IMR-90 (cell line): ENCODE measurements around the gene SNRNP70. TPM values are rescaled to one million over a fixed set of nuclear protein-coding genes. Genes with fewer than 3 reads are reported as not detected.
"Not testable (repeated sequence)": the region's sequence is repeated elsewhere in the genome, so short reads cannot be mapped to it uniquely, and the experiment has no call there.

ENCODE experiments used
- ATAC-seq: fragments of 200-7000 bp; cut with Tn5 transposase; 2 replicates; pipeline ENCODE4 v1.9.1; 2020; ENCODE audit warnings: low read depth, mild to moderate bottlenecking, moderate library complexity
- BruUV-seq: library from RNA; stranded (reverse); fragments of 400-500 nt; replicated peaks from 2 replicates; lab custom pipeline; 2021; lab: Mats Ljungman, UMichigan
- CTCF ChIA-PET: fragments of 300-600 bp; formaldehyde crosslinking; extraction: SDS; loops from one replicate; lab custom pipeline; 2021; ENCODE audit warnings: antibody characterized with exemption; lab: Yijun Ruan, JAX
- POLR2A ChIA-PET: fragments of 300-600 bp; sonication (Branson Sonifier 250); formaldehyde crosslinking; loops from one replicate; lab custom pipeline; 2022; ENCODE audit warnings: antibody characterized with exemption; ENCODE audit not compliant: unreplicated experiment; lab: Charles Lee
- DNase-seq: peaks from one replicate; pipeline ENCODE4 v3.0.0; 2013
- H2AFZ ChIP-seq: replicated peaks from 2 replicates; pipeline ENCODE3; 2013; ENCODE audit warnings: low read length, mild to moderate bottlenecking; ENCODE audit not compliant: poor library complexity
- H2AK5ac ChIP-seq: 2 replicates; pipeline ENCODE4 v1.6.1; 2013; ENCODE audit warnings: low read depth, low read length, inconsistent platforms
- H2AK9ac ChIP-seq: replicated peaks from 2 replicates; pipeline ENCODE3; 2013; ENCODE audit warnings: mild to moderate bottlenecking, low read depth, low read length, moderate library complexity; ENCODE audit not compliant: poor library complexity
- H2BK120ac ChIP-seq: 2 replicates; pipeline ENCODE4 v1.6.1; 2013; ENCODE audit warnings: low read depth, low read length, inconsistent platforms
- H2BK15ac ChIP-seq: 3 replicates; pipeline ENCODE4 v1.6.1; 2013; ENCODE audit warnings: low read depth, low read length, inconsistent platforms
- H2BK20ac ChIP-seq: 2 replicates; pipeline ENCODE4 v1.6.1; 2013; ENCODE audit warnings: low read depth, mild to moderate bottlenecking, inconsistent platforms, low read length, moderate library complexity
- H2BK5ac ChIP-seq: 2 replicates; pipeline ENCODE4 v1.6.1; 2013; ENCODE audit warnings: mild to moderate bottlenecking, low read depth, low read length, inconsistent platforms; ENCODE audit not compliant: poor library complexity, severe bottlenecking
- H3K14ac ChIP-seq: replicated peaks from 2 replicates; pipeline ENCODE4 v1.6.1; 2013; ENCODE audit warnings: low read depth, low read length, inconsistent platforms
- H3K18ac ChIP-seq: 2 replicates; pipeline ENCODE4 v1.6.1; 2013; ENCODE audit warnings: low read depth, low read length, control low read depth
- H3K23ac ChIP-seq: 2 replicates; pipeline ENCODE4 v1.6.1; 2013; ENCODE audit warnings: low read depth, low read length, inconsistent platforms
- H3K27ac ChIP-seq: 2 replicates; pipeline ENCODE4 v1.5.1; 2013; ENCODE audit warnings: mild to moderate bottlenecking, control low read depth, low read length; ENCODE audit not compliant: insufficient read depth
- H3K27me3 ChIP-seq: 2 replicates; pipeline ENCODE4 v1.6.1; 2013; ENCODE audit warnings: low read length; ENCODE audit not compliant: control insufficient read depth, insufficient read depth
- H3K36me3 ChIP-seq: 2 replicates; pipeline ENCODE4 v1.6.1; 2013; ENCODE audit warnings: low read length, mixed read lengths; ENCODE audit not compliant: control insufficient read depth, insufficient read depth
- H3K4ac ChIP-seq: 2 replicates; pipeline ENCODE4 v1.6.1; 2013; ENCODE audit warnings: low read depth, low read length, inconsistent platforms
- H3K4me1 ChIP-seq: 2 replicates; pipeline ENCODE4 v1.6.1; 2013; ENCODE audit warnings: low read length, mixed read lengths; ENCODE audit not compliant: control insufficient read depth, insufficient read depth
- H3K4me2 ChIP-seq: 2 replicates; pipeline ENCODE4 v1.6.1; 2013; ENCODE audit warnings: low read depth, mild to moderate bottlenecking, control low read depth, low read length, moderate library complexity
- H3K4me3 ChIP-seq: 2 replicates; pipeline ENCODE4 v1.5.1; 2013; ENCODE audit warnings: low read depth, mild to moderate bottlenecking, control low read depth, low read length, moderate library complexity; ENCODE audit not compliant: insufficient read depth
- H3K56ac ChIP-seq: 2 replicates; pipeline ENCODE4 v1.6.1; 2013; ENCODE audit warnings: low read length, inconsistent platforms; ENCODE audit not compliant: insufficient read depth; ENCODE audit errors: extremely low read depth
- H3K79me1 ChIP-seq, 2 experiments: 2 replicates each; pipeline ENCODE4 v1.6.1; 2013; ENCODE audit warnings: low read length in 2 of 2, inconsistent platforms in 1 of 2, low read depth in 1 of 2
- H3K9ac ChIP-seq: 2 replicates; pipeline ENCODE4 v1.6.1; 2013; ENCODE audit warnings: low read depth, low read length, control low read depth
- H3K9me1 ChIP-seq: 2 replicates; pipeline ENCODE4 v1.6.1; 2013; ENCODE audit warnings: low read length, inconsistent platforms; ENCODE audit not compliant: insufficient read depth
- H3K9me3 ChIP-seq: 2 replicates; pipeline ENCODE4 v1.6.1; 2013; ENCODE audit warnings: low read length; ENCODE audit not compliant: control insufficient read depth, insufficient read depth
- H4K20me1 ChIP-seq: 2 replicates; pipeline ENCODE4 v1.6.1; 2013; ENCODE audit warnings: low read length, inconsistent platforms; ENCODE audit not compliant: insufficient read depth
- H4K5ac ChIP-seq: 2 replicates; pipeline ENCODE4 v1.6.1; 2013; ENCODE audit warnings: mild to moderate bottlenecking, low read depth, low read length, control low read depth
- H4K8ac ChIP-seq, 2 experiments: 2 replicates each; pipeline ENCODE4 v1.6.1; 2013; ENCODE audit warnings: low read depth in 2 of 2, low read length in 2 of 2, control low read depth in 1 of 2, inconsistent platforms in 1 of 2
- H4K91ac ChIP-seq: 2 replicates; pipeline ENCODE4 v1.6.1; 2013; ENCODE audit warnings: low read depth, low read length, inconsistent platforms; ENCODE audit not compliant: insufficient read depth
- RAD21 ChIP-seq: IDR thresholded peaks from 2 replicates; pipeline ENCODE4 v1.6.1; 2012; ENCODE audit warnings: low read length, improper control_type of control experiment
- SMC3 ChIP-seq: fragments of 150-350 bp; IDR thresholded peaks from 2 replicates; pipeline ENCODE4 v1.6.1; 2016; ENCODE audit warnings: low read depth, mild to moderate bottlenecking, antibody characterized with exemption, low read length, moderate library complexity
- WGBS, 2 experiments: methylation state at CpG; one replicate each; pipeline versions ENCODE4 v1.1.5 to v1.1.7; 2013; ENCODE audit warnings: missing lambda C conversion rate in 2 of 2; ENCODE audit not compliant: insufficient read length in 1 of 2; ENCODE audit errors: extremely low coverage in 2 of 2; 5-methylcytosine and 5-hydroxymethylcytosine counted together
- dilution Hi-C: fragments of 300-500 bp; cut with HindIII; formaldehyde crosslinking; loops from one replicate; pipeline ENCODE4 v1.14.3; 2018; ENCODE audit warnings: low sequenced_read_pairs; ENCODE audit not compliant: unreplicated experiment
- in situ Hi-C: fragments of 300-500 bp; cut with MboI; formaldehyde crosslinking; loops from 3 replicates; pipeline ENCODE4 v1.14.3; 2019; ENCODE audit warnings: low sequenced_read_pairs, inconsistent platforms, mixed read lengths
- intact Hi-C: fragments of 100-400 bp; cut with micrococcal nuclease; formaldehyde crosslinking; loops from 2 replicates; pipeline ENCODE4 v1.10.0; 2022
- polyA plus RNA-seq, 3 experiments: library from polyadenylated mRNA; depleted of rRNA; stranded (reverse); fragments of >200 nt; gene quantifications; 2 replicates each; pipeline ENCODE4 v1.2.3, GENCODE V29; 2012; ENCODE audit warnings: low replicate concordance in 1 of 3
- total RNA-seq: library from RNA; depleted of rRNA; stranded (reverse); fragments of >200 nt; gene quantifications from 2 replicates; pipeline ENCODE4 v1.2.3, GENCODE V29; 2012
- TF ChIP-seq, protein P1 (sequence below): conservative IDR thresholded peaks from 2 replicates; pipeline ENCODE4 v1.5.1; 2012; ENCODE audit warnings: mild to moderate bottlenecking, low read depth, low read length, improper control_type of control experiment

SNRNP70 gene
- total and polyA plus RNA-seq, 2 of the 4 experiments (the other 2 are of a cell fraction): 72.8 to 200 TPM

DNA sequence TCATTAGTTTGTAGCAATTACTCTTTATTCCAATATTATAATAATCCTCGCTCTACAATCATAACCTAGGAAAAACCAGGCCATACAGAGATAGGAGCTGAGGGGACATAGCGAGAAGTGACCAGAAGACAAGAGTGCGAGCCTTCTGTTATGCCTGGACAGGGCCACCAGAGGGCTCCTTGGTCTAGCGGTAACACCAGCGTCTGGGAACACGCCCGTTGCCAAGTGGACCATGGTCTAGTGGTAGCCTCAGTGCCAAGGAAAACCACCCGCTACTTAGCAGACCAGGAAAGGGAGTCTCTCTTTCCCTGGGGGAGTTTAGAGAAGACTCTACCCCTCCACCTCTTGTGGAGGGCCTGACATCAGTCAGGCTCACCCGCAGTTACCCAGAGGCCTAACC lies 10.4 kb upstream of the SNRNP70 start:
- H3K4me2 ChIP-seq, H3K56ac ChIP-seq, H3K4me1 ChIP-seq, H3K23ac ChIP-seq, H3K9ac ChIP-seq, H4K5ac ChIP-seq, H3K79me1 ChIP-seq, H3K18ac ChIP-seq, ATAC-seq, H3K4ac ChIP-seq, H4K8ac ChIP-seq, H3K14ac ChIP-seq, H3K4me3 ChIP-seq, H3K9me1 ChIP-seq, in situ Hi-C loops, H2AFZ ChIP-seq, H3K27ac ChIP-seq, POLR2A ChIA-PET, H2BK120ac ChIP-seq, H2BK20ac ChIP-seq, H4K91ac ChIP-seq, H2AK5ac ChIP-seq, H4K20me1 ChIP-seq, dilution Hi-C loops, BruUV-seq, H3K36me3 ChIP-seq, H2AK9ac ChIP-seq, H2BK5ac ChIP-seq, H2BK15ac ChIP-seq: not testable (repeated sequence)
- CTCF ChIA-PET: interaction anchor here (0.8 to 1.8 kb wide), 4 partner anchors 8 to 82 kb away, joined by 3 to 4 read pairs (median 4); partner anchors contain the start of genes CGB7, GYS1, NTF4 and RUVBL2
- TF ChIP-seq SMC3: peak; percentile 51
- TF ChIP-seq RAD21: peak; percentile 52
- TF ChIP-seq, protein P1, sequence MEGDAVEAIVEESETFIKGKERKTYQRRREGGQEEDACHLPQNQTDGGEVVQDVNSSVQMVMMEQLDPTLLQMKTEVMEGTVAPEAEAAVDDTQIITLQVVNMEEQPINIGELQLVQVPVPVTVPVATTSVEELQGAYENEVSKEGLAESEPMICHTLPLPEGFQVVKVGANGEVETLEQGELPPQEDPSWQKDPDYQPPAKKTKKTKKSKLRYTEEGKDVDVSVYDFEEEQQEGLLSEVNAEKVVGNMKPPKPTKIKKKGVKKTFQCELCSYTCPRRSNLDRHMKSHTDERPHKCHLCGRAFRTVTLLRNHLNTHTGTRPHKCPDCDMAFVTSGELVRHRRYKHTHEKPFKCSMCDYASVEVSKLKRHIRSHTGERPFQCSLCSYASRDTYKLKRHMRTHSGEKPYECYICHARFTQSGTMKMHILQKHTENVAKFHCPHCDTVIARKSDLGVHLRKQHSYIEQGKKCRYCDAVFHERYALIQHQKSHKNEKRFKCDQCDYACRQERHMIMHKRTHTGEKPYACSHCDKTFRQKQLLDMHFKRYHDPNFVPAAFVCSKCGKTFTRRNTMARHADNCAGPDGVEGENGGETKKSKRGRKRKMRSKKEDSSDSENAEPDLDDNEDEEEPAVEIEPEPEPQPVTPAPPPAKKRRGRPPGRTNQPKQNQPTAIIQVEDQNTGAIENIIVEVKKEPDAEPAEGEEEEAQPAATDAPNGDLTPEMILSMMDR: peak; percentile 58
- peak; percentile 51 for DNase-seq
- H3K9me3 ChIP-seq: peaks cover 13% of the 10 kb centered on the region
- WGBS, 2 experiments: no CpG with 5 or more reads among the region's 9 CpGs
- H3K27me3 ChIP-seq: peaks cover 32% of the 10 kb centered on the region
- intact Hi-C loops: loop anchor here (1.0 to 5.0 kb wide), 2 partner anchors 70 to 83 kb away; partner anchors contain the start of genes GYS1 and RUVBL2
